OCI-LY7 (cell line): ENCODE measurements around the gene CELF6. TPM values are rescaled to one million over a fixed set of nuclear protein-coding genes. Genes with fewer than 3 reads are reported as not detected.

ENCODE experiments used
- BruUV-seq: library from RNA; stranded (reverse); fragments of 400-500 nt; replicated peaks from 2 replicates; lab custom pipeline; 2021; lab: Mats Ljungman, UMichigan
- CTCF ChIA-PET: fragments of 300-600 bp; sonication (Branson Sonifier 250); formaldehyde crosslinking; loops from one replicate; lab custom pipeline; 2022; ENCODE audit warnings: antibody characterized with exemption; ENCODE audit not compliant: unreplicated experiment; lab: Charles Lee
- POLR2A ChIA-PET: fragments of 300-600 bp; sonication (Branson Sonifier 250); formaldehyde crosslinking; loops from one replicate; lab custom pipeline; 2022; ENCODE audit warnings: antibody characterized with exemption; lab: Charles Lee
- DNase-seq: peaks from one replicate; pipeline ENCODE4 v3.0.0-alpha.2; 2015; ENCODE audit warnings: low spot score
- H2AFZ ChIP-seq: fragments of 200-600 bp; sonication (generic), shearing (Covaris generic); 2 replicates; pipeline ENCODE4 v1.6.1; 2014; ENCODE audit warnings: mild to moderate bottlenecking, antibody characterized with exemption, low read length, moderate library complexity
- H3K27ac ChIP-seq: fragments of 200-600 bp; sonication (generic); 2 replicates; pipeline ENCODE4 v1.5.1; 2014; ENCODE audit warnings: mixed run types, low read depth, mild to moderate bottlenecking, moderate library complexity, low read length, inconsistent platforms; ENCODE audit not compliant: poor library complexity, severe bottlenecking
- H3K36me3 ChIP-seq: fragments of 200-600 bp; sonication (generic); 2 replicates; pipeline ENCODE4 v1.6.1; 2014; ENCODE audit warnings: mild to moderate bottlenecking, antibody characterized with exemption, low read length, moderate library complexity, mixed read lengths; ENCODE audit not compliant: insufficient read depth
- H3K4me1 ChIP-seq: fragments of 200-600 bp; sonication (generic); 2 replicates; pipeline ENCODE4 v1.5.1; 2014; ENCODE audit warnings: mild to moderate bottlenecking, low read length; ENCODE audit not compliant: insufficient read depth, poor library complexity, severe bottlenecking
- H3K4me2 ChIP-seq: fragments of 200-600 bp; sonication (generic); 2 replicates; pipeline ENCODE4 v1.6.1; 2014; ENCODE audit warnings: mild to moderate bottlenecking, low read length
- H3K4me3 ChIP-seq: fragments of 200-600 bp; sonication (generic); 2 replicates; pipeline ENCODE4 v1.5.1; 2014; ENCODE audit warnings: mild to moderate bottlenecking, low read depth, low read length; ENCODE audit not compliant: poor library complexity, severe bottlenecking
- H3K79me2 ChIP-seq: fragments of 200-600 bp; sonication (generic); 2 replicates; pipeline ENCODE4 v1.6.1; 2016; ENCODE audit warnings: low read depth, mild to moderate bottlenecking, low read length, moderate library complexity, mixed read lengths; ENCODE audit not compliant: insufficient read depth
- H3K9me2 ChIP-seq: fragments of 200-600 bp; sonication (generic); 2 replicates; pipeline ENCODE4 v1.6.1; 2016; ENCODE audit warnings: mild to moderate bottlenecking, low read length, mixed read lengths; ENCODE audit not compliant: insufficient read depth
- H3K9me3 ChIP-seq: fragments of 200-600 bp; sonication (generic); 2 replicates; pipeline ENCODE4 v1.6.1; 2014; ENCODE audit warnings: mild to moderate bottlenecking, mixed run types, low read length, mixed read lengths
- H4K20me1 ChIP-seq: fragments of 200-600 bp; sonication (generic); 2 replicates; pipeline ENCODE4 v1.6.1; 2014; ENCODE audit warnings: mild to moderate bottlenecking, antibody characterized with exemption, low read length, moderate library complexity, mixed read lengths; ENCODE audit not compliant: insufficient read depth
- EZH2phosphoT487 ChIP-seq: fragments of 200-600 bp; sonication (generic); IDR thresholded peaks from 2 replicates; pipeline ENCODE4 v1.6.1; 2018; ENCODE audit warnings: low read depth, borderline replicate concordance, mild to moderate bottlenecking, mixed run types, antibody characterized with exemption, low read length, moderate library complexity, mixed read lengths
- intact Hi-C: fragments of 100-400 bp; cut with micrococcal nuclease; formaldehyde crosslinking; loops from one replicate; pipeline ENCODE4 v1.10.0; 2022; ENCODE audit not compliant: unreplicated experiment
- total RNA-seq, 2 experiments: library from RNA; depleted of rRNA in 1 of 2; stranded (reverse); fragments of >200 nt in 1 of 2; shearing (Covaris generic) in 1 of 2; gene quantifications; 2 replicates each; pipeline ENCODE4 v1.2.3, GENCODE V29; 2014 to 2022
- TF ChIP-seq, protein P1 (sequence below): fragments of 200-600 bp; sonication (generic); conservative IDR thresholded peaks from 2 replicates; pipeline ENCODE4 v1.5.1; 2014; ENCODE audit warnings: mild to moderate bottlenecking, antibody characterized with exemption, low read length, moderate library complexity, mixed read lengths

Gene CELF6
- total RNA-seq, 2 experiments from 2014 or later: 0.78 to 0.79 TPM

DNA sequence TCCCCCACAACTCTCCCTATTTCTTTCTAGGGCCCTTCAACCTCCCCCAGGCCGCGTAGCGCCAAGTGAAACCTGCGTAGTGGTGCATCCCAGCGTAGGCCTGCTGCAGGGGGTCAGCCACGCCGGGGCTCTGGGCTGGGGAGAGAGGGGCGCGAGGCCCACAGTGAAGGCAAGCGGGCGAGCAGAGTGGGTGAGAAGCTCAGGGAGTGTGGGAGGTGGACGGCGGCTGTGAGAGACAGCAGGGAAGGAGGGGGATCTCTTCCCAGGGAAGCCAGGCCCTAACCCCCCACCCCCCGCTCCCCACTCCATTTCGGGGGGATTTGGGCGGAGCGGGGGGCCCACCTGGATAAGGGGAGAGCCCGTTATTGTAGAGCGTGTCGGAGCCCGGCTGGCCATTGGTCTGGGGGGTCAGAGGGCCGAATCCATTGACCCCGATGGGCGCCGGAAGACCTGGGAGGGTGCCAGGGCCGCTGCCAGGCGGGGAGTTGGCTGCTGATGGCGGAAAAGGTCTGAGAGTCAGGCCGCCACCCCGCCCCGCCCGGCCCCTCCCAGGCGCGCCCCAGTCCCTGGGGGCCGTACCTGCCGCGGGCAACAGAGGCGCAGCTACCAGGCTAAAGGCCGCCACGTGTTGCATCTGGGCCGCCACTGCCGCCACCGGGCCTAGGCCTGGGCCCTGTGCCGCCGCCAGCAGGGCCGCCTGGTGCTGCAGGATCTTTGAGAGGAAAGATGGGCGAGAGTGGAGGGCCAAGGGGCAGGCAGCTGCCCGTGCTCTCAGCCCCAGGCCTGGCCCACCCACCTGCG is 31.0 kb downstream of the CELF6 start:
- H3K27ac ChIP-seq: no peak overlapping the region
- TF ChIP-seq EZH2phosphoT487: no peak
- TF ChIP-seq, protein P1, sequence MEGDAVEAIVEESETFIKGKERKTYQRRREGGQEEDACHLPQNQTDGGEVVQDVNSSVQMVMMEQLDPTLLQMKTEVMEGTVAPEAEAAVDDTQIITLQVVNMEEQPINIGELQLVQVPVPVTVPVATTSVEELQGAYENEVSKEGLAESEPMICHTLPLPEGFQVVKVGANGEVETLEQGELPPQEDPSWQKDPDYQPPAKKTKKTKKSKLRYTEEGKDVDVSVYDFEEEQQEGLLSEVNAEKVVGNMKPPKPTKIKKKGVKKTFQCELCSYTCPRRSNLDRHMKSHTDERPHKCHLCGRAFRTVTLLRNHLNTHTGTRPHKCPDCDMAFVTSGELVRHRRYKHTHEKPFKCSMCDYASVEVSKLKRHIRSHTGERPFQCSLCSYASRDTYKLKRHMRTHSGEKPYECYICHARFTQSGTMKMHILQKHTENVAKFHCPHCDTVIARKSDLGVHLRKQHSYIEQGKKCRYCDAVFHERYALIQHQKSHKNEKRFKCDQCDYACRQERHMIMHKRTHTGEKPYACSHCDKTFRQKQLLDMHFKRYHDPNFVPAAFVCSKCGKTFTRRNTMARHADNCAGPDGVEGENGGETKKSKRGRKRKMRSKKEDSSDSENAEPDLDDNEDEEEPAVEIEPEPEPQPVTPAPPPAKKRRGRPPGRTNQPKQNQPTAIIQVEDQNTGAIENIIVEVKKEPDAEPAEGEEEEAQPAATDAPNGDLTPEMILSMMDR: no peak
- POLR2A ChIA-PET: no interaction called here
- DNase-seq: no peak
- no peaks in the 10 kb centered on the region for H3K9me3 ChIP-seq
- no peak overlapping the region for H3K4me3 ChIP-seq
- H4K20me1 ChIP-seq: no peaks in the 10 kb centered on the region
- no peak overlapping the region for H3K4me2 ChIP-seq
- CTCF ChIA-PET: no interaction called here
- H3K36me3 ChIP-seq: no peaks in the 10 kb centered on the region
- intact Hi-C loops: no loop called here
- H3K79me2 ChIP-seq: no peaks in the 10 kb centered on the region
- H3K9me2 ChIP-seq: no peaks in the 10 kb centered on the region
- H2AFZ ChIP-seq: no peak overlapping the region
- BruUV-seq: no TSS peak
- no peaks in the 10 kb centered on the region for H3K4me1 ChIP-seq

DNA sequence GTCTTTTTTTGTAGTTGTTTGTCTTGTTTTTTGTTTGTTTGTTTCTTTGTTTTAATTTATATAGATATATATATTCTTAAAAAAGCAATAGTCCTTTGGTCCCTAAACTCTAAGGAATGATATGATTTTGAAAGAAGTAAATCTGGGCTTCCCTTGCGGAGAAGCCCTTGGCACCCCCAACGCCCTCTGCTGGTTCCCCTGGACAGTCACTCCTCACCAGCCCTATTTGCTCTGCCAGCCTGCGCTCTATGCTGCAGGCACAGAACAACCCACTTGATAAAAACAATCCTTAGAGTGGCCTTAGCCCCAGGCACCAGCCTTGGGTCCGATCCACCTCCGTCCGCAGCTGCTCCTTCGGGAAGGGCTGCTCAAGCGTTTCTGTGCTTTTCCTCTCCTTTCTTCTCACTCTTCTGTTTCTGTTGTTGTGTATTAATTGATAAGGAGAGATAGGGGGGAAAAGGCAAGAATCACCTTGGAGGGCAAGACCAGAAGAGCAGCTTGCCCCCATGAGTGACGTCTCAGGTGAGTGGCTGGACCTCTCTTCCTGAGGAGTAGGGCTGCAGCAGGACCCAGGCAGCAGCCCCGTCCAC is 33.9 kb downstream of the CELF6 start:
- Histone ChIP-seq H3K27ac (no peak overlapping the region), H4K20me1 (no peaks in the 10 kb centered on the region), H2AFZ (no peak overlapping the region), H3K9me3 (no peaks in the 10 kb centered on the region), H3K4me3 (no peak overlapping the region), H3K4me1 (no peaks in the 10 kb centered on the region), H3K79me2 (no peaks in the 10 kb centered on the region), H3K4me2 (no peak overlapping the region), H3K9me2 (no peaks in the 10 kb centered on the region), H3K36me3 (no peaks in the 10 kb centered on the region)
- ChIA-PET CTCF (no interaction called here), POLR2A (no interaction called here)
- DNase-seq: peak; percentile 57
- no TSS peak for BruUV-seq
- TF ChIP-seq, protein P1: peak; percentile 83
- TF ChIP-seq EZH2phosphoT487: no peak
- intact Hi-C loops: loop anchor here (2.0 kb wide), 1 partner anchor 87 kb away; no protein-coding TSS in a partner anchor

DNA sequence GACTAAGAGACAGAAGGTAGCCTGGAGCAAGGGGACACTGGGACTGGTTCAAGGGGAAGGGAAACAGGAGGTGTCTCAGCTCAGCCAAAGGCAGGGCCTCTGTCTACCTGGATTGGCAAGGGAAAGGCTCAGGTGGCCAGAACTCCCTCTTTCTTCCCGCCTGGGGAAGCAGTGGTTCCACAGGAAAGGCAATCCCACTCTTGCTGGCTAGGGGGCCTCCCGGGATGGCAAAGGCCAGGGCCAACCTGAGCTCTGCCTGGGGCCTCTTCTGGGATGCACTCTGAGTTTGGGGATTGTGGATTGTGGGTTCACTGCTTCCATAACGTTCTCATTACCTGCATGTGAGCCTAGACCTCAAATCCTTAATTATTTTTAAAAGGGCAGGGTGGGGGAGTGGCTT is 34.6 kb downstream of the CELF6 start:
- BruUV-seq: no TSS peak
- intact Hi-C loops: no loop called here
- Histone ChIP-seq H4K20me1 (no peaks in the 10 kb centered on the region), H3K9me3 (no peaks in the 10 kb centered on the region), H3K4me3 (no peak overlapping the region), H3K4me1 (no peaks in the 10 kb centered on the region), H3K9me2 (no peaks in the 10 kb centered on the region), H2AFZ (no peak overlapping the region), H3K4me2 (no peak overlapping the region), H3K27ac (no peak overlapping the region), H3K79me2 (no peaks in the 10 kb centered on the region), H3K36me3 (no peaks in the 10 kb centered on the region)
- ChIA-PET CTCF (no interaction called here), POLR2A (interaction anchor here (0.6 kb wide), 1 partner anchor 422 kb away, joined by 4 read pairs; no protein-coding TSS in a partner anchor)
- no peak for DNase-seq
- TF ChIP-seq, protein P1: no peak
- TF ChIP-seq EZH2phosphoT487: no peak
